Raji (cell line): Measurements from ENCODE around the gene TMEM208.

Source experiments
- POLR2A ChIP-seq: IDR thresholded peaks from 2 replicates; pipeline ENCODE4 v1.6.1; 2011; ENCODE audit warnings: low read depth, low read length, control low read depth; ENCODE audit not compliant: insufficient read depth

Gene TMEM208

GRCh38 chr16:67246081-67246755 is 19.3 kb downstream of the TMEM208 start:
- TF ChIP-seq POLR2A = peak; percentile 58

GRCh38 chr16:67246756-67247191 is 19.8 kb downstream of the TMEM208 start:
- no peak for TF ChIP-seq POLR2A

GRCh38 chr16:67247192-67248072 is 20.5 kb downstream of the TMEM208 start, which contains the start of gene FHOD1:
Gene FHOD1 (minus strand): TSS chr16:67247481. CDS start chr16:67247410, 71 bp downstream.
- peak; percentile 73 for TF ChIP-seq POLR2A

GRCh38 chr16:67248073-67248400 is 21.1 kb downstream of the TMEM208 start:
- no peak for TF ChIP-seq POLR2A

- no peak for TF ChIP-seq POLR2A
These were observed 21.7 kb downstream of the TMEM208 start, which contains the start of gene SLC9A5 for GRCh38 chr16:67248401-67249177. Gene SLC9A5 (plus strand): TSS chr16:67248979. CDS start chr16:67249015, 36 bp downstream.

- no peak for TF ChIP-seq POLR2A
These were observed 22.5 kb downstream of the TMEM208 start for GRCh38 chr16:67249178-67250044.

- no peak for TF ChIP-seq POLR2A
These were observed 23.1 kb downstream of the TMEM208 start for GRCh38 chr16:67250045-67250327.

- no peak for TF ChIP-seq POLR2A
These were observed 25.9 kb downstream of the TMEM208 start for GRCh38 chr16:67252609-67253497.

- TF ChIP-seq POLR2A = no peak
These were observed 28.0 kb downstream of the TMEM208 start for GRCh38 chr16:67254801-67255552.

- no peak for TF ChIP-seq POLR2A
These were observed 28.8 kb downstream of the TMEM208 start for GRCh38 chr16:67255553-67256221.

- no peak for TF ChIP-seq POLR2A
These were observed 29.8 kb downstream of the TMEM208 start for GRCh38 chr16:67256701-67257230.

- TF ChIP-seq POLR2A = no peak
These were observed 30.7 kb downstream of the TMEM208 start for GRCh38 chr16:67257486-67258160.
